ENCODE measurements around the gene AUTS2. TPM values are rescaled to one million over a fixed set of nuclear protein-coding genes. Genes with fewer than 3 reads are reported as not detected.

AUTS2 gene
- total RNA-seq, 1 donor from 2014 or later, result 2.1 TPM

GRCh38 chr7:69736126-69736810 is 138.0 kb downstream of the AUTS2 start:
- H3K9me3 Mint-ChIP-seq, result no peaks in the 10 kb centered on the region
- intact Hi-C loops (cut with micrococcal nuclease), result no loop called here
- DNase-seq, result no peak
- H3K27me3 Mint-ChIP-seq, result no peaks in the 10 kb centered on the region
- H3K36me3 Mint-ChIP-seq (ENCODE audit: low read depth), result no peaks in the 10 kb centered on the region
- H3K4me3 Mint-ChIP-seq, result no peak overlapping the region
- no peak overlapping the region for H3K27ac Mint-ChIP-seq
- no peaks in the 10 kb centered on the region for H3K4me1 Mint-ChIP-seq

DNA sequence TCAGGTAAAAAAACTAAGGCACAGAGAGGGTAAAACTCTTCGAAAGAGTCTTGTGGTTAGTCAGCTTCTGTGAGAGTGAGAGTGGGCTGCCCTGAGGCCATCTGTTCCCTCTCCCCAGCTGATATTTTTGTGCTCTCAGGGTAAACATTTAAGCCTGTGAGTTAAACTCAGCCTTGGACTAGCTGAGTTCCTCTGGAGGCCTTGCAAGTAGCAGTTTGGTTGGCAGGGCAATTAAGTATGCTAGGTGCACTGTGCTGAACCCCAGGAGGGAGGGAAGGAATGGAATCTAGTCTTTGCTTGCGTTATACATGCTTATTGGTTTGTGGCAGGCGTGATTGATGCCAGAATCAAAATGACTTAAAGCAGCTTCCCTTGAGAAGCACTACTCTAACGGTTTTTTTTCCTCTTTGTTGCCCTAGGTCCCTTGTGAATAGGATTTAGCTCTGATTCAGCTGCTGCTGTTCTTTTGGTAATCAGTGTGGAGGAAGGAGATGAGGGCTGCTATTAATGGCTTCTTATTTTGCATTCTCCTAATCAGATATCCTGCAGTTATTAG is 140.2 kb downstream of the AUTS2 start:
- intact Hi-C loops (cut with micrococcal nuclease), result no loop called here
- Mint-ChIP-seq H3K4me3 (no peak overlapping the region), H3K9me3 (no peaks in the 10 kb centered on the region)

DNA sequence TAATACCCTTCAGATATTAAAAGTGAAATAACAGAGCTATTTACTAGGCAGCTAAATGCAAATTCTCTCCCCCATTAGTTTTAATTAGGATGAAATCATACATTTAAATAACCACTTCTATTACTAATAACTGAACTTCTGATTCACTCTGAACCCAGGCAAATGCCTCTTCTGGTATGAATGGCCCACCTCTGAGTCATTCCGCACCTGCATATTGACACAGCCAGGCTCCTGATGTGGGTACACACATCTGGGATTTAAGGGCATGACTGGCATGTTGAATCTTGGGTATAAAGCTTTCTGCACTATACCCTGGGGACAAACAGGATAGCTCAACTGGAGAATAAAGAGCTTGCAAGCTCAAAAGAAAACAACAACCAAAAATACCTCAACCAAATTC is 140.9 kb downstream of the AUTS2 start:
- Mint-ChIP-seq H3K4me1 (no peaks in the 10 kb centered on the region), H3K36me3 (ENCODE audit: low read depth) (no peaks in the 10 kb centered on the region), H3K27ac (no peak overlapping the region), H3K4me3 (no peak overlapping the region), H3K27me3 (no peaks in the 10 kb centered on the region), H3K9me3 (no peaks in the 10 kb centered on the region)
- DNase-seq, result no peak
- intact Hi-C loops (cut with micrococcal nuclease), result no loop called here

More for the DNA sequence above, 140.2 kb downstream of the AUTS2 start:
- Mint-ChIP-seq H3K4me1 (no peaks in the 10 kb centered on the region), H3K36me3 (ENCODE audit: low read depth) (no peaks in the 10 kb centered on the region), H3K27ac (no peak overlapping the region), H3K27me3 (no peaks in the 10 kb centered on the region)
- no peak for DNase-seq

DNA sequence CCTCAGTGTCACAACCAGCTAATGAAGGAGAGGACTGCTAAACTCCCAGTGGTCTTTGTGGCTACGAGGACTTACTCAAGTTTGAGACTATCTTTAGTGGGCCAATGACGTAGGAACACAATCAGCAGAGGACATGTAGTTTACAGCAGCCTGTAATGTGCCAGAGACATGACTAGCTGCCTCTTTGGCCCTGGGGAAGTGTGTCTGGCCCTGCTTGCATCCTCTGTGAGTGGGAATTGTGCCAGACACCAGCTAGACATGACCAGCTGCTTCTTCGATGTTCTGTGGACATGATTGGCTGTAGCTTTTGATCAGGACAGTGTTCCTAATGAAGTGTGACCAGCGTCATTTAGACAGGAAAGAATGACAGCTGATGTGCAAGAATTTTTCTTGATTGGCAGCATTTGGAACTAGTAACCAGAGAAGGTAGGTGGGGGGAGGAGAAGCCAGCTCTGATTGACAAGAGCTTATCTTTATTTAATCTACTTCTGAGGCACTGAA is 141.7 kb downstream of the AUTS2 start:
- Mint-ChIP-seq H3K27me3 (no peaks in the 10 kb centered on the region), H3K9me3 (no peaks in the 10 kb centered on the region), H3K36me3 (ENCODE audit: low read depth) (no peaks in the 10 kb centered on the region), H3K4me1 (no peaks in the 10 kb centered on the region), H3K27ac (no peak overlapping the region), H3K4me3 (no peak overlapping the region)
- intact Hi-C loops (cut with micrococcal nuclease), result no loop called here
- no peak for DNase-seq

- intact Hi-C loops (cut with micrococcal nuclease), result no loop called here
These were observed 144.0 kb downstream of the AUTS2 start for GRCh38 chr7:69742237-69742636.

DNA sequence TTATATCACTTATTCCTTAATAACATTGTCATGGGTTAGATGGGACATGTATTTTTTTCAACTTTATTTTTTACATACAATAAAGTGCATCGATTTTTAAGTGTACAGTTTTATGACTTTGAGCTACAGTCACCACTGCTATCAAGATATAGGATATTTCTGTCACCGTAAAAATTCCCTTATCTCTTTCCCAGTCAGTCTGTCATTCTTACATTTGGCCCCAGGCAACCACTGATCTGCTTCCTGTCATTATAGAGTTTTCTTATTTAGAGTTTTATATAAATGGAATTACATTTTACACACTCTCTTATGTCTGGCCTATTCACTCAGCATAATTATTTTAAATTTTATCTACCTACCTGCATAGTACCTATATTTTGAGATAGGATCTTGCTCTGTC is 145.2 kb downstream of the AUTS2 start:
- Mint-ChIP-seq H3K36me3 (ENCODE audit: low read depth) (no peaks in the 10 kb centered on the region), H3K4me3 (no peak overlapping the region), H3K9me3 (no peaks in the 10 kb centered on the region), H3K27me3 (no peaks in the 10 kb centered on the region), H3K4me1 (no peaks in the 10 kb centered on the region), H3K27ac (no peak overlapping the region)
- DNase-seq, result no peak
- intact Hi-C loops (cut with micrococcal nuclease), result no loop called here

More at GRCh38 chr7:69742237-69742636, 144.0 kb downstream of the AUTS2 start:
- Mint-ChIP-seq H3K4me3 (no peak overlapping the region), H3K4me1 (no peaks in the 10 kb centered on the region), H3K36me3 (ENCODE audit: low read depth) (no peaks in the 10 kb centered on the region), H3K9me3 (no peaks in the 10 kb centered on the region), H3K27ac (no peak overlapping the region), H3K27me3 (no peaks in the 10 kb centered on the region)
- DNase-seq, result no peak

- H3K4me1 Mint-ChIP-seq, result no peaks in the 10 kb centered on the region
- no peaks in the 10 kb centered on the region for H3K9me3 Mint-ChIP-seq
- H3K36me3 Mint-ChIP-seq (ENCODE audit: low read depth), result no peaks in the 10 kb centered on the region
- intact Hi-C loops (cut with micrococcal nuclease), result no loop called here
- H3K27me3 Mint-ChIP-seq, result no peaks in the 10 kb centered on the region
- H3K4me3 Mint-ChIP-seq, result no peak overlapping the region
- H3K27ac Mint-ChIP-seq, result no peak overlapping the region
- DNase-seq, result no peak
These were observed 145.8 kb downstream of the AUTS2 start for GRCh38 chr7:69744026-69744425.

GRCh38 chr7:69746383-69746782 is 148.1 kb downstream of the AUTS2 start:
- DNase-seq, result no peak
- no peaks in the 10 kb centered on the region for H3K27me3 Mint-ChIP-seq
- no peaks in the 10 kb centered on the region for H3K9me3 Mint-ChIP-seq
- intact Hi-C loops (cut with micrococcal nuclease), result no loop called here
- H3K4me3 Mint-ChIP-seq, result no peak overlapping the region
- H3K4me1 Mint-ChIP-seq, result no peaks in the 10 kb centered on the region
- H3K27ac Mint-ChIP-seq, result no peak overlapping the region
- H3K36me3 Mint-ChIP-seq (ENCODE audit: low read depth), result no peaks in the 10 kb centered on the region

GRCh38 chr7:69747144-69747543 is 148.9 kb downstream of the AUTS2 start:
- Mint-ChIP-seq H3K27ac (no peak overlapping the region), H3K9me3 (no peaks in the 10 kb centered on the region), H3K36me3 (ENCODE audit: low read depth) (no peaks in the 10 kb centered on the region), H3K4me3 (no peak overlapping the region), H3K27me3 (no peaks in the 10 kb centered on the region), H3K4me1 (no peaks in the 10 kb centered on the region)
- intact Hi-C loops (cut with micrococcal nuclease), result no loop called here
- DNase-seq, result no peak

DNA sequence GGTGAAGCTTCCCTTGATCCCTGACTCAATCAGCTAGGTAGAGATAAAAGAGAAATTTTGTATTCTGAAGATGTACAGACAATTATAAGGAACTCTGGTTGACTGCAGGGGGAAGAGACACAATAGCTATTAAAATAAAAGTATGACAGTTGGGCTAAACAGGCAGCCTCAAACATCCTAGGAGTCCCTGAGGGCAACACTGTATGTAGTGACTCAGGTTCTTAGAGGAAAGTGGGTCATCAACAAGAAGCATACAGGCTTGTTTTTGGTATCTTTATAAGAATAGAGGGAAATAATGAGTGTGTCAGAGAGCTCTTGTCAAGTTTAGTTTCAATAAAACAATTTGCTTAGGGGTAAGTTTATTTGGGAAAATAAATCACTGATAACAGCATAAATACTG is 150.3 kb downstream of the AUTS2 start:
- Mint-ChIP-seq H3K4me1 (no peaks in the 10 kb centered on the region), H3K27ac (no peak overlapping the region), H3K9me3 (no peaks in the 10 kb centered on the region), H3K27me3 (no peaks in the 10 kb centered on the region), H3K4me3 (no peak overlapping the region), H3K36me3 (ENCODE audit: low read depth) (no peaks in the 10 kb centered on the region)
- DNase-seq, result no peak
- intact Hi-C loops (cut with micrococcal nuclease), result no loop called here

DNA sequence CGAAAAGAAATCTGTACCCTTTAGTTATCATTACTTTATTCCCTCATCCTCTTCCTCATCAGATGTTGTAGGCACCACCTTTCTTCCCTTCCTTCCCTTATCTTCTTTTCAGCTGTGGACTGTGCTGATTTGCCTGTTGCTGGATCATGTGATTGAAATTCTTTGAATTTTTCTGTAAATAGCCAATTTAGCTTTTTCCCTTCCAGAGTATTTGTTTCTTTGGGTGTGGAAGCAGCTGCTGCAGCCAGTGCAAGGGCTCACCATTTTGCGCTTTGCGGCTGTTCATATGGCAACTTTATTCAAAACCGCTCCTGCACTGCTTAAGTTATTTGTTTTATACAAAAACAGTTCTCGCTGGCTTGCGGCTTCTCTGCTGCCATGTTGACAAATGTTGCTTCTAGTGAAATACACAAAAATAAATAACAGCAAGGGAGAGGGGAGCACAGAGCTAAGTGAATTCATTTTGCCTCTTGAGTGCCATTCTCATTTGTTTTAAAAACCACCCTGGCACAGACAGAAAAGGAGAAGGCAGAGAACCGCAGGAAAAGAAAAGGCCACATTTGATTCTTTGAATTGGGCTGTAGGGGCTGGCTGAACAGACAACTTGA is 151.2 kb downstream of the AUTS2 start:
- H3K27ac Mint-ChIP-seq, result no peak overlapping the region
- no peaks in the 10 kb centered on the region for H3K9me3 Mint-ChIP-seq

DNA sequence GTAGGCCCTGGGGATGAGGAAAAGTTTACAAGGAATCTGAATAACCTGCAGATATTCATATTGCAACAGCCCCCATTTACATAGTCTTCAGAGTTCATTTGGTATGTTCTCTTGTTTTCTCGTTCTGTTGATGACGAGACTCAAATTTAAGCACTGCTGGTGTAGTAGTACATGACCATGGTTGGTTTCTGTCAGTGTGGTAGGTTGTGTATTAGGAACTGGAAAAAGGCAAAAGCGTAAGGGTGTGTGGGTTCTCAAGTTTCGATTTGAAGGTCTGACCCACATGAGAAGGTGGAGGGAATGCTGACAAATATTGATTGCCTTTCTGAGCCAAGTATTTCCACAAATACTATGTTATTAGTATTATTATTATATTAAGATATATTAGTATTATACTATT is 151.7 kb downstream of the AUTS2 start:
- H3K27ac Mint-ChIP-seq, result no peak overlapping the region
- no peaks in the 10 kb centered on the region for H3K27me3 Mint-ChIP-seq
- no peaks in the 10 kb centered on the region for H3K4me1 Mint-ChIP-seq
- intact Hi-C loops (cut with micrococcal nuclease), result no loop called here
- H3K9me3 Mint-ChIP-seq, result no peaks in the 10 kb centered on the region
- no peak for DNase-seq
- H3K36me3 Mint-ChIP-seq (ENCODE audit: low read depth), result no peaks in the 10 kb centered on the region
- H3K4me3 Mint-ChIP-seq, result no peak overlapping the region

More for the DNA sequence above, 151.2 kb downstream of the AUTS2 start:
- H3K4me3 Mint-ChIP-seq, result no peak overlapping the region
- H3K27me3 Mint-ChIP-seq, result no peaks in the 10 kb centered on the region
- no peaks in the 10 kb centered on the region for H3K36me3 Mint-ChIP-seq (ENCODE audit: low read depth)
- no peaks in the 10 kb centered on the region for H3K4me1 Mint-ChIP-seq
- intact Hi-C loops (cut with micrococcal nuclease), result no loop called here
- no peak for DNase-seq

GRCh38 chr7:69751026-69751425 is 152.8 kb downstream of the AUTS2 start:
- Mint-ChIP-seq H3K36me3 (ENCODE audit: low read depth) (no peaks in the 10 kb centered on the region), H3K4me3 (no peak overlapping the region), H3K4me1 (no peaks in the 10 kb centered on the region), H3K9me3 (no peaks in the 10 kb centered on the region), H3K27me3 (no peaks in the 10 kb centered on the region), H3K27ac (no peak overlapping the region)
- no peak for DNase-seq
- intact Hi-C loops (cut with micrococcal nuclease), result no loop called here

GRCh38 chr7:69753981-69754380 is 155.7 kb downstream of the AUTS2 start:
- intact Hi-C loops (cut with micrococcal nuclease), result no loop called here
- Mint-ChIP-seq H3K36me3 (ENCODE audit: low read depth) (no peaks in the 10 kb centered on the region), H3K4me3 (no peak overlapping the region), H3K4me1 (no peaks in the 10 kb centered on the region), H3K27me3 (no peaks in the 10 kb centered on the region), H3K9me3 (no peaks in the 10 kb centered on the region), H3K27ac (no peak overlapping the region)
- DNase-seq, result no peak

All from activated CD4-positive, alpha-beta T cell treated with anti-CD3 and anti-CD28 coated beads, Interleukin-2, amount 10 ng/mL, durations not matched to agents 24 days and 14 days (primary cell).